K562 (cell line): ENCODE results near the gene TFDP1. TPM values are rescaled to one million over a fixed set of nuclear protein-coding genes. Genes with fewer than 3 reads are reported as not detected.
A peak's percentile ranks its signal among the peaks of the same experiment; 100 is the strongest.

Source experiments
- CTCF ChIP-seq, 3 experiments: IDR thresholded peaks in 2 of 3; conservative IDR thresholded peaks in 1 of 3; 2 replicates each; pipeline ENCODE4 v1.5.1; 2011 to 2012; ENCODE audit warnings: low read length in 3 of 3, mild to moderate bottlenecking in 3 of 3, control low read depth in 2 of 3, improper control_type of control experiment in 1 of 3, inconsistent platforms in 1 of 3, low read depth in 1 of 3, mixed read lengths in 1 of 3, moderate library complexity in 1 of 3; ENCODE audit not compliant: insufficient read depth in 2 of 3
- E2F8 ChIP-seq: fragments of 450-650 bp; IDR thresholded peaks from 2 replicates; pipeline ENCODE4 v1.7.1; 2018; ENCODE audit warnings: mild to moderate bottlenecking, low read depth; ENCODE audit not compliant: partially characterized antibody
- HDAC2 ChIP-seq: fragments of 450-650 bp; IDR thresholded peaks from 2 replicates; pipeline ENCODE4 v1.6.1; 2016; ENCODE audit warnings: mild to moderate bottlenecking
- MAX ChIP-seq: sonication (generic); formaldehyde crosslinking; IDR thresholded peaks from 2 replicates; pipeline ENCODE4 v1.9.0; 2022; ENCODE audit warnings: mild to moderate bottlenecking, missing genetic modification reagents
- MXI1 ChIP-seq: IDR thresholded peaks from 2 replicates; pipeline ENCODE4 v1.6.1; 2011; ENCODE audit warnings: low read depth, mild to moderate bottlenecking, improper control_type of control experiment, low read length
- NCOA1 ChIP-seq: fragments of 450-650 bp; IDR thresholded peaks from 2 replicates; pipeline ENCODE4 v1.6.1; 2016; ENCODE audit warnings: low read depth
- PHF8 ChIP-seq: fragments of 200-600 bp; sonication (generic); IDR thresholded peaks from 2 replicates; pipeline ENCODE4 v1.6.1; 2012; ENCODE audit warnings: mixed run types, mild to moderate bottlenecking, inconsistent platforms, low read length, moderate library complexity, borderline replicate concordance
- RBFOX2 ChIP-seq: fragments of 200-400 bp; formaldehyde crosslinking; IDR thresholded peaks from 2 replicates; pipeline ENCODE4 v1.6.1; 2017; ENCODE audit warnings: low read depth, mild to moderate bottlenecking, low read length, moderate library complexity
- STAG1 ChIP-seq: sonication (generic); formaldehyde crosslinking; IDR thresholded peaks from 2 replicates; pipeline ENCODE4 v1.5.0; 2020; ENCODE audit warnings: missing genetic modification reagents, borderline replicate concordance
- THRB ChIP-seq: fragments of 450-650 bp; formaldehyde crosslinking; conservative IDR thresholded peaks from 2 replicates; pipeline ENCODE4 v1.4.0; 2022; ENCODE audit warnings: mild to moderate bottlenecking, missing genetic modification characterization
- ZNF445 ChIP-seq: fragments of 250-450 bp; sonication (Bioruptor Pico); IDR thresholded peaks from 2 replicates; pipeline ENCODE4 v1.4.0; 2020; ENCODE audit warnings: low read depth, mild to moderate bottlenecking, moderate library complexity
- ZZZ3 ChIP-seq: fragments of 450-650 bp; IDR thresholded peaks from 2 replicates; pipeline ENCODE4 v1.6.1; 2016; ENCODE audit warnings: antibody characterized with exemption, mild to moderate bottlenecking, moderate library complexity
- polyA plus RNA-seq, 8 experiments: library from polyadenylated mRNA; depleted of rRNA in 4 of 8; stranded (reverse) in 5 of 8; unstranded in 3 of 8; fragments of >200 nt; fragmentation: Nextera tagmentation in 2 of 8; fragmentation: Illumina TruSeq in 1 of 8; extraction: Ambion mirVana in 2 of 8; extraction: Trizol in 1 of 8; gene quantifications; 2 replicates each; pipeline versions ENCODE4 v1.2.1 to v1.2.3, GENCODE V29; 2011 to 2014; ENCODE audit warnings: inconsistent platforms in 1 of 8, missing spikeins in 1 of 8
- total RNA-seq, 7 experiments: library from RNA; depleted of rRNA in 6 of 7; stranded (reverse); fragments of >200 nt in 6 of 7; fragmentation: Illumina TruSeq in 2 of 7; extraction: Trizol in 2 of 7; gene quantifications; 2 replicates each; pipeline versions ENCODE4 v1.2.1 to v1.2.3, GENCODE V29; 2011 to 2021; ENCODE audit warnings: low replicate concordance in 1 of 7

The TFDP1 gene
- total and polyA plus RNA-seq, 9 of the 15 experiments (the other 6 are each of a cell fraction or from before 2014, with no cell fraction given), result 33.8 to 145 (median 69.1) TPM

- TF ChIP-seq E2F8 (no peak), ZZZ3 (no peak), ZNF445 (no peak), NCOA1 (no peak), MXI1 (no peak), CTCF (IDR thresholded peaks at IDR 0.05 in 2 of 3, conservative IDR thresholded peaks at IDR 0.05 in 1 of 3; ENCODE audit: insufficient read depth in 2 of 3, low read depth in 1 of 3, low read length in 3 of 3) (no peak), HDAC2 (no peak), MAX (CRISPR knock-in tag) (no peak), PHF8 (peak; percentile 34; the same call in 1 of the 2 replicates), STAG1 (CRISPR knock-in tag) (no peak), THRB (CRISPR knock-in tag) (no peak), RBFOX2 (peak; percentile 60)
- TF ChIP-seq, all 486 proteins: peak for 19
Observed at GRCh38 chr13:113584870-113585671, 518 bp downstream of the TFDP1 start (continued).
